ENCODE data around the gene KDM2A.
A peak's percentile ranks its signal among the peaks of the same experiment; 100 is the strongest.

The KDM2A gene

DNA sequence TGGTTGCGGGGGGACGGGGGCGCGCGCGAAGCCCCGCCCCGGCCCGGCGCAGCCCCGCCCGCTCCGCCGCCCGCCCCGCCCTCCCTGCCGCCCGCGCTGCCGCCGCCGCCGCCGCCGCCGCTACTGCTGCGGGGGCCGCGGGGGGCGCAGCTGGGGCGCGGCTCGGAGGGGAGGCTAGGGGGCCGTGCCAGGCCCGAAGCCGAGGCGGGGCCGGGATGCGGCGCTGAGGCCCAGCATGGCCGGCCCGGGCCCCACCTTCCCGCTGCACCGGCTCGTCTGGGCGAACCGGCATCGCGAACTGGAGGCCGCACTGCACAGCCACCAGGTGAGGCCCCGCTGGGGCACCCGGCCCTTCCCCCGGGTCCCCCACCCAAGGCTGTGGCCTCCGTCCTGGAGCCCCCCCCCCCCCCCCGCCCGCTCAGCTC lies 170.2 kb downstream of the KDM2A start, which contains the start of gene ANKRD13D:
ANKRD13D (plus strand) TSS at position 78 of the 425 bp plus-strand sequence; CDS start at position 236, 158 bp downstream.
- H3K4me1 ChIP-seq (ENCODE audit: control insufficient read depth, insufficient read depth, low read length, poor library complexity, severe bottlenecking), result peaks cover 14% of the 10 kb centered on the region
- 0 to 1% methylated on average over 11 to 25 of the region's 56 CpGs for WGBS, 2 experiments (ENCODE audit: insufficient coverage in 2 of 2)
- peak within 1 kb of the TSS; percentile 94 for H3K27ac ChIP-seq (ENCODE audit: low read depth, low read length, severe bottlenecking)
- H3K36me3 ChIP-seq (ENCODE audit: control insufficient read depth, insufficient read depth, low read length), result peaks cover 68% of the 10 kb centered on the region
- H3K4me3 ChIP-seq (ENCODE audit: extremely low read depth, insufficient read depth, low read length, poor library complexity, severe bottlenecking), result peak within 1 kb of the TSS; percentile 67
- H3K9me3 ChIP-seq (ENCODE audit: control insufficient read depth, low read length), result no peaks in the 10 kb centered on the region

- Histone ChIP-seq H3K4me1 (ENCODE audit: control insufficient read depth, insufficient read depth, low read length, poor library complexity, severe bottlenecking) (peaks cover 14% of the 10 kb centered on the region), H3K27ac (ENCODE audit: low read depth, low read length, severe bottlenecking) (peak overlapping the region; percentile 29), H3K4me3 (ENCODE audit: extremely low read depth, insufficient read depth, low read length, poor library complexity, severe bottlenecking) (peak overlapping the region; percentile 67), H3K36me3 (ENCODE audit: control insufficient read depth, insufficient read depth, low read length) (peaks cover 68% of the 10 kb centered on the region), H3K9me3 (ENCODE audit: control insufficient read depth, low read length) (peaks cover under 1% of the 10 kb centered on the region)
- 45 to 50% methylated on average over 29 to 34 of the region's 36 CpGs for WGBS, 2 experiments (ENCODE audit: insufficient coverage in 2 of 2)
Measured at GRCh38 chr11:67289651-67290479, 170.8 kb downstream of the KDM2A start.

DNA sequence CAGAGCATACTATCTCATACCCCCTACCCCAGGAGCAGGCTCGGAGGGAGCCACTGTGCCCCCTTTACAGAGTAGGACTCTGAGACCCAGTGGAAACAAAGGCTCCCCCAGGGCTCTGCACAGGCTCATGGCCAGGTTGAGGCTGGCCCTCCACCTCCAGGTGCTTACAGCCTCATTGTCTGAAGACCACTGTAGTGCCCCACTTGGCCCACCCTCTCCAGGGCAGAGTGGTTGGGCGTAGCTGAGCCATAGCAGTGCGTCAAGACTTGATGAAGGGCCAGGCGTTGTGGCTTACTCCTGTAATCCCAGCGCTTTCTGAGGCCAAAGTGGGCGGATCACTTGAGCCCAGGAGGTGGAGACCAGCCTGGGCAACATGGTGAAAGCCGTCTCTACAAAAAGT lies 171.7 kb downstream of the KDM2A start:
- no peak overlapping the region for H3K27ac ChIP-seq (ENCODE audit: low read depth, low read length, severe bottlenecking)
- H3K4me3 ChIP-seq (ENCODE audit: extremely low read depth, insufficient read depth, low read length, poor library complexity, severe bottlenecking), result no peak overlapping the region
- 95 to 98% methylated on average over 7 of the region's 7 CpGs for WGBS, 2 experiments (ENCODE audit: insufficient coverage in 2 of 2)
- H3K4me1 ChIP-seq (ENCODE audit: control insufficient read depth, insufficient read depth, low read length, poor library complexity, severe bottlenecking), result peaks cover 14% of the 10 kb centered on the region
- peaks cover 10% of the 10 kb centered on the region for H3K9me3 ChIP-seq (ENCODE audit: control insufficient read depth, low read length)
- peaks cover 67% of the 10 kb centered on the region for H3K36me3 ChIP-seq (ENCODE audit: control insufficient read depth, insufficient read depth, low read length)

GRCh38 chr11:67291481-67292381 lies 172.7 kb downstream of the KDM2A start:
- peaks cover 67% of the 10 kb centered on the region for H3K36me3 ChIP-seq (ENCODE audit: control insufficient read depth, insufficient read depth, low read length)
- H3K4me1 ChIP-seq (ENCODE audit: control insufficient read depth, insufficient read depth, low read length, poor library complexity, severe bottlenecking), result peaks cover 14% of the 10 kb centered on the region
- no peak overlapping the region for H3K27ac ChIP-seq (ENCODE audit: low read depth, low read length, severe bottlenecking)
- H3K9me3 ChIP-seq (ENCODE audit: control insufficient read depth, low read length), result peaks cover 14% of the 10 kb centered on the region
- H3K4me3 ChIP-seq (ENCODE audit: extremely low read depth, insufficient read depth, low read length, poor library complexity, severe bottlenecking), result no peak overlapping the region
- WGBS, 2 experiments (ENCODE audit: insufficient coverage in 2 of 2), result 94 to 97% methylated on average over 25 to 28 of the region's 33 CpGs

DNA sequence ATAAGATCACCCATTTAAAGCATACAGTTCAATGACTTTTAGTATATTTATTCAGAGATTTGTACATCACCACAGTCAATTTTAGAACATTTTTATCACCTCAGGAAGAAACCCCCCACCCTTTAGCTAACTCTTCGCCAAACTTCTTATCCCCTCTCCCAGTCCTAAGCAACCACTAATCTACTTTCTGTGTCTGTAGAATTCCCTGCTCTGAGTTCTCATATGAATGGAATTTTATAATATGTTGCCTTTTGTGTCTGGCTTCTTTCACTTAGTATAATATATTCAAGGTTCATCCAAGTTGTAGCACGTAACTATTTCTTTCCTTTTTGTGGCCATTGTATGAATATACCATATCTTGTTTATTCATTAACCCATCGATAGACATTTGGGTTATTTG lies 173.6 kb downstream of the KDM2A start:
- peaks cover 72% of the 10 kb centered on the region for H3K36me3 ChIP-seq (ENCODE audit: control insufficient read depth, insufficient read depth, low read length)
- no peak overlapping the region for H3K4me3 ChIP-seq (ENCODE audit: extremely low read depth, insufficient read depth, low read length, poor library complexity, severe bottlenecking)
- peaks cover 14% of the 10 kb centered on the region for H3K9me3 ChIP-seq (ENCODE audit: control insufficient read depth, low read length)
- H3K4me1 ChIP-seq (ENCODE audit: control insufficient read depth, insufficient read depth, low read length, poor library complexity, severe bottlenecking), result peaks cover 11% of the 10 kb centered on the region
- H3K27ac ChIP-seq (ENCODE audit: low read depth, low read length, severe bottlenecking), result no peak overlapping the region
- no CpG with 5 or more reads among the region's 3 CpGs for WGBS, 2 experiments (ENCODE audit: insufficient coverage in 2 of 2)

DNA sequence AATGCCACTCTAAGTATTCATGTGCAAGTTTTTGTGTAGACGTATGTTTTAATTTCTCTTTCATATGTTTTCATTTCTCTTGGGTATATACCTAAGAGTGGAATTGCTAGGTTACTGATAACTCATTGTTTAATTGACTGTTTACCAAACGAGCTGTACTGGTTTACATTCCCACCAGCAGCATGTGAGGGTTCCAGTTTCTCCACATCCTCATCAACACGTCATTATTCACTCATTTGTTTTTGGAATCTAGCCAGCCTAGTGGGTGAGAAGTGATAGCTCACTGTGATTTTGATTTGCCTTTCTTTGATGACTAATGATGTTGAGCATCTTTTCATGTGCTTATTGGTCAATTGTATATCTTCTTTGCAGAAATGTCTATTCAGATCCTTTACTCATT lies 174.0 kb downstream of the KDM2A start:
- no peak overlapping the region for H3K27ac ChIP-seq (ENCODE audit: low read depth, low read length, severe bottlenecking)
- peaks cover 72% of the 10 kb centered on the region for H3K36me3 ChIP-seq (ENCODE audit: control insufficient read depth, insufficient read depth, low read length)
- peaks cover 14% of the 10 kb centered on the region for H3K9me3 ChIP-seq (ENCODE audit: control insufficient read depth, low read length)
- no peak overlapping the region for H3K4me3 ChIP-seq (ENCODE audit: extremely low read depth, insufficient read depth, low read length, poor library complexity, severe bottlenecking)
- peaks cover 7% of the 10 kb centered on the region for H3K4me1 ChIP-seq (ENCODE audit: control insufficient read depth, insufficient read depth, low read length, poor library complexity, severe bottlenecking)
- 70% methylated on average over 2 of the region's 3 CpGs; no CpG with 5 or more reads in 1 of the 2 experiments for WGBS, 2 experiments (ENCODE audit: insufficient coverage in 2 of 2)

- peaks cover 14% of the 10 kb centered on the region for H3K9me3 ChIP-seq (ENCODE audit: control insufficient read depth, low read length)
- no peaks in the 10 kb centered on the region for H3K4me1 ChIP-seq (ENCODE audit: control insufficient read depth, insufficient read depth, low read length, poor library complexity, severe bottlenecking)
- H3K36me3 ChIP-seq (ENCODE audit: control insufficient read depth, insufficient read depth, low read length), result peaks cover 92% of the 10 kb centered on the region
- WGBS, 2 experiments (ENCODE audit: insufficient coverage in 2 of 2), result 89% methylated on average over 1 of the region's 1 CpG; no CpG with 5 or more reads in 1 of the 2 experiments
- no peak overlapping the region for H3K4me3 ChIP-seq (ENCODE audit: extremely low read depth, insufficient read depth, low read length, poor library complexity, severe bottlenecking)
- no peak overlapping the region for H3K27ac ChIP-seq (ENCODE audit: low read depth, low read length, severe bottlenecking)
Measured at GRCh38 chr11:67295846-67296245, 176.8 kb downstream of the KDM2A start.

GRCh38 chr11:67298786-67299185 lies 179.7 kb downstream of the KDM2A start:
- H3K36me3 ChIP-seq (ENCODE audit: control insufficient read depth, insufficient read depth, low read length), result peaks cover 78% of the 10 kb centered on the region
- H3K4me1 ChIP-seq (ENCODE audit: control insufficient read depth, insufficient read depth, low read length, poor library complexity, severe bottlenecking), result peaks cover 20% of the 10 kb centered on the region
- H3K27ac ChIP-seq (ENCODE audit: low read depth, low read length, severe bottlenecking), result no peak overlapping the region
- 57 to 100% methylated on average over 1 to 3 of the region's 7 CpGs for WGBS, 2 experiments (ENCODE audit: insufficient coverage in 2 of 2)
- H3K9me3 ChIP-seq (ENCODE audit: control insufficient read depth, low read length), result peaks cover 14% of the 10 kb centered on the region
- H3K4me3 ChIP-seq (ENCODE audit: extremely low read depth, insufficient read depth, low read length, poor library complexity, severe bottlenecking), result no peak overlapping the region

GRCh38 chr11:67299471-67300191 lies 180.6 kb downstream of the KDM2A start:
- WGBS, 2 experiments (ENCODE audit: insufficient coverage in 2 of 2), result 95 to 96% methylated on average over 21 to 22 of the region's 29 CpGs
- Histone ChIP-seq H3K9me3 (ENCODE audit: control insufficient read depth, low read length) (peaks cover 14% of the 10 kb centered on the region), H3K4me3 (ENCODE audit: extremely low read depth, insufficient read depth, low read length, poor library complexity, severe bottlenecking) (no peak overlapping the region), H3K4me1 (ENCODE audit: control insufficient read depth, insufficient read depth, low read length, poor library complexity, severe bottlenecking) (peaks cover 20% of the 10 kb centered on the region), H3K36me3 (ENCODE audit: control insufficient read depth, insufficient read depth, low read length) (peaks cover 70% of the 10 kb centered on the region), H3K27ac (ENCODE audit: low read depth, low read length, severe bottlenecking) (no peak overlapping the region)

- Histone ChIP-seq H3K36me3 (ENCODE audit: control insufficient read depth, insufficient read depth, low read length) (peaks cover 63% of the 10 kb centered on the region), H3K4me3 (ENCODE audit: extremely low read depth, insufficient read depth, low read length, poor library complexity, severe bottlenecking) (no peak overlapping the region), H3K9me3 (ENCODE audit: control insufficient read depth, low read length) (peaks cover 10% of the 10 kb centered on the region), H3K27ac (ENCODE audit: low read depth, low read length, severe bottlenecking) (no peak overlapping the region), H3K4me1 (ENCODE audit: control insufficient read depth, insufficient read depth, low read length, poor library complexity, severe bottlenecking) (peaks cover 20% of the 10 kb centered on the region)
- WGBS, 2 experiments (ENCODE audit: insufficient coverage in 2 of 2), result 97 to 98% methylated on average over 13 of the region's 13 CpGs
Measured at GRCh38 chr11:67300256-67300755, 181.2 kb downstream of the KDM2A start.

Data from mesodermal cell (in vitro differentiated cells).